Measurements from ENCODE around the gene C3orf18. TPM values are rescaled to one million over a fixed set of nuclear protein-coding genes. Genes with fewer than 3 reads are reported as not detected.
A peak's percentile ranks its signal among the peaks of the same experiment; 100 is the strongest.

C3orf18 gene
- total RNA-seq (10 to 100 TPM; 21.0 to 28.8 TPM), polyA plus RNA-seq (ENCODE audit: insufficient read depth, low read depth, low replicate concordance) (14.9 TPM)
- long read RNA-seq, donor 1, partial matches to known transcripts: 0 of 1 reads
- long read RNA-seq, donor 1, other reads (novel, unspliced or antisense): 0 of 1 reads
- long read RNA-seq, donor 2, transcript C3orf18-210 (4 exons, 788 nt): major isoform, 6 of 8 reads
- long read RNA-seq, donor 2, partial matches to known transcripts: 0 of 8 reads
- long read RNA-seq, donor 2, other reads (novel, unspliced or antisense): 0 of 8 reads

- Histone ChIP-seq H3K27ac (peak within 1 kb of the TSS; percentile 28 to 84), H3K36me3 (ENCODE audit: low read depth, missing control alignments) (no peaks in the 10 kb centered on the region), H3K4me1 (peaks cover 14% of the 10 kb centered on the region), H3K27me3 (no peaks in the 10 kb centered on the region), H3K9me3 (no peaks in the 10 kb centered on the region), H3K4me3 (peak within 1 kb of the TSS; percentile 63 to 79)
- intact Hi-C loops (cut with DNase I; ENCODE audit: low total_unique reads): no loop called here
- TF ChIP-seq POLR2A (IDR thresholded peaks at IDR 0.05): no peak
- no peak for TF ChIP-seq CTCF (IDR thresholded peaks at IDR 0.05)
- 1 to 4% methylated on average over 4 to 52 of the region's 53 CpGs for WGBS, 2 donors
- DNase-seq: peak; percentile 95
These were observed at the start of gene C3orf18 for GRCh38 chr3:50567386-50568167. C3orf18 (minus strand) TSS chr3:50567747; CDS start chr3:50565699, 2,048 bp downstream.

DNA sequence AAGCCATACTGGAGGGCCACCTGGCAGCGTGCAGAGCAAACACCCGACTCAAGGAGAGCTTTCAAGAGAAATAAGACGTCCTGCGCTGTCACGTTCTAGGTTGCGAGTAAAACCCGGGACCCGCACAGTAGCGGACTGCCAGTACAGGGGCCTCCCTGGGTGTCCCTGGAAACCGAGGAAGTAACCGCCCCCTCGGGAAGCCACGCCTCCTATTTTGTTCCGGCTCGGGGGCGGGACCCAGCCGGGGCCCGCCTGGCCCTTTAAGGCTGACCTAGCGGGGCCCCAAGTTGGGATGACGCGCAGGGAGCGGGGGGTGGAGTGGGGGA, 49.2 kb upstream of the C3orf18 start:
- WGBS, 2 donors: 0 to 1% methylated on average over 7 to 22 of the region's 22 CpGs
- Histone ChIP-seq H3K27ac (peak overlapping the region; percentile 40 to 54), H3K4me3 (peak overlapping the region; percentile 78 to 80), H3K36me3 (ENCODE audit: low read depth, missing control alignments) (no peaks in the 10 kb centered on the region), H3K9me3 (no peaks in the 10 kb centered on the region), H3K4me1 (peaks cover 33% of the 10 kb centered on the region), H3K27me3 (no peaks in the 10 kb centered on the region)
- peak; percentile 93 for DNase-seq
- TF ChIP-seq POLR2A (IDR thresholded peaks at IDR 0.05) (no peak), CTCF (IDR thresholded peaks at IDR 0.05) (no peak)
- intact Hi-C loops (cut with DNase I; ENCODE audit: low total_unique reads): loop anchor here (5.0 kb wide), 1 partner anchor 771 kb away; the partner anchor contains the start of gene MANF

- DNase-seq: peak; percentile 90
- intact Hi-C loops (cut with DNase I; ENCODE audit: low total_unique reads): loop anchor here (5.0 kb wide), 1 partner anchor 771 kb away; the partner anchor contains the start of gene MANF
- peak overlapping the region; percentile 36 to 54 for H3K27ac ChIP-seq
- H3K4me1 ChIP-seq: peaks cover 35% of the 10 kb centered on the region
- peak overlapping the region; percentile 78 to 80 for H3K4me3 ChIP-seq
- WGBS, 2 donors: 0 to 1% methylated on average over 20 to 24 of the region's 24 CpGs
- no peaks in the 10 kb centered on the region for H3K27me3 ChIP-seq
- H3K36me3 ChIP-seq (ENCODE audit: low read depth, missing control alignments): no peaks in the 10 kb centered on the region
- H3K9me3 ChIP-seq: no peaks in the 10 kb centered on the region
- no peak for TF ChIP-seq POLR2A (IDR thresholded peaks at IDR 0.05)
- TF ChIP-seq CTCF (IDR thresholded peaks at IDR 0.05): peak; percentile 93 to 94 (median 94)
These were observed 48.6 kb upstream of the C3orf18 start for GRCh38 chr3:50616003-50616769.

DNA sequence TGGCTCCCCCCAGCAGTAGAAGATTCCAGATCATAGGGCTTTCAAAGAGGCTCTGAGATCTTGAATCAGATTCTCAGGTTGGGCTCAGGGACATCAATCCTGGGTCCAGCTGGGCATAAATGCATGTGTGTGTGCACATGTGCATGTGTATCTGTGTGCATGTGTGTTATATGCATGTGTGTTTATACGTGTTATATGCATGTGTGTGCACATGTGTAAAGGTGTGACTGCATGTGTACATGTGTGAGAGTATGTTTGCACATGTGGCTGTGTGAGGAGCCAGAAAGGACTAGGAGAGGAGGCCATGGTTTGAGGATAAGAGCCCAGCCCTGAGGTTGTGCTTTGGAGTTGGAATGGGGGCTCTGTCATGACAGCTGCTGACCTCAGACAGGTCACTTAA, 47.6 kb upstream of the C3orf18 start:
- Histone ChIP-seq H3K36me3 (ENCODE audit: low read depth, missing control alignments) (no peaks in the 10 kb centered on the region), H3K4me1 (peaks cover 44% of the 10 kb centered on the region), H3K27ac (no peak overlapping the region), H3K27me3 (no peaks in the 10 kb centered on the region), H3K4me3 (no peak overlapping the region), H3K9me3 (no peaks in the 10 kb centered on the region)
- TF ChIP-seq CTCF (IDR thresholded peaks at IDR 0.05) (no peak), POLR2A (IDR thresholded peaks at IDR 0.05) (no peak)
- intact Hi-C loops (cut with DNase I; ENCODE audit: low total_unique reads): loop anchor here (5.0 kb wide), 1 partner anchor 772 kb away; the partner anchor contains the start of gene MANF
- DNase-seq: no peak
- WGBS, 2 donors: 61 to 71% methylated on average over 1 of the region's 1 CpG

Data from testis (tissue), 5 donors.